IMR-90 (cell line): ENCODE results near the gene SAFB2.

Source experiments
- BHLHE40 ChIP-seq: fragments of 150-350 bp; IDR thresholded peaks from 2 replicates; pipeline ENCODE4 v1.6.1; 2016; ENCODE audit warnings: mild to moderate bottlenecking, low read depth, low read length
- CEBPB ChIP-seq: IDR thresholded peaks from 2 replicates; pipeline ENCODE4 v1.6.1; 2012; ENCODE audit warnings: low read depth, low read length, improper control_type of control experiment
- CHD1 ChIP-seq: IDR thresholded peaks from 2 replicates; pipeline ENCODE4 v1.6.1; 2012; ENCODE audit warnings: low read depth, low read length, improper control_type of control experiment
- CTCF ChIP-seq: conservative IDR thresholded peaks from 2 replicates; pipeline ENCODE4 v1.5.1; 2012; ENCODE audit warnings: mild to moderate bottlenecking, low read depth, low read length, improper control_type of control experiment
- FOS ChIP-seq: fragments of 150-350 bp; IDR thresholded peaks from 2 replicates; pipeline ENCODE4 v1.6.1; 2016; ENCODE audit warnings: low read depth, low read length
- MAFK ChIP-seq: IDR thresholded peaks from 2 replicates; pipeline ENCODE4 v1.6.1; 2012; ENCODE audit warnings: low read depth, low read length, improper control_type of control experiment
- MXI1 ChIP-seq: IDR thresholded peaks from 2 replicates; pipeline ENCODE4 v1.6.1; 2012; ENCODE audit warnings: low read depth, mild to moderate bottlenecking, low read length, moderate library complexity, borderline replicate concordance
- POLR2A ChIP-seq: IDR thresholded peaks from 2 replicates; pipeline ENCODE4 v1.6.1; 2012; ENCODE audit warnings: mild to moderate bottlenecking, low read depth, low read length
- RAD21 ChIP-seq: IDR thresholded peaks from 2 replicates; pipeline ENCODE4 v1.6.1; 2012; ENCODE audit warnings: low read length, improper control_type of control experiment
- RCOR1 ChIP-seq: IDR thresholded peaks from 2 replicates; pipeline ENCODE4 v1.6.1; 2012; ENCODE audit warnings: mild to moderate bottlenecking, low read length, improper control_type of control experiment; ENCODE audit not compliant: insufficient replicate concordance
- USF2 ChIP-seq: fragments of 150-350 bp; IDR thresholded peaks from 2 replicates; pipeline ENCODE4 v1.6.1; 2017; ENCODE audit warnings: mild to moderate bottlenecking, antibody characterized with exemption, low read length, low read depth
- TF ChIP-seq, protein P1 (sequence below): fragments of 150-350 bp; IDR thresholded peaks from 2 replicates; pipeline ENCODE4 v1.6.1; 2016; ENCODE audit warnings: low read depth, mild to moderate bottlenecking, low read length, moderate library complexity, borderline replicate concordance

GRCh38 chr19:5541456-5541855, 81.1 kb downstream of the SAFB2 start:
- no peak for TF ChIP-seq CHD1
- TF ChIP-seq CTCF = no peak
- TF ChIP-seq CEBPB = no peak
- TF ChIP-seq, protein P1, sequence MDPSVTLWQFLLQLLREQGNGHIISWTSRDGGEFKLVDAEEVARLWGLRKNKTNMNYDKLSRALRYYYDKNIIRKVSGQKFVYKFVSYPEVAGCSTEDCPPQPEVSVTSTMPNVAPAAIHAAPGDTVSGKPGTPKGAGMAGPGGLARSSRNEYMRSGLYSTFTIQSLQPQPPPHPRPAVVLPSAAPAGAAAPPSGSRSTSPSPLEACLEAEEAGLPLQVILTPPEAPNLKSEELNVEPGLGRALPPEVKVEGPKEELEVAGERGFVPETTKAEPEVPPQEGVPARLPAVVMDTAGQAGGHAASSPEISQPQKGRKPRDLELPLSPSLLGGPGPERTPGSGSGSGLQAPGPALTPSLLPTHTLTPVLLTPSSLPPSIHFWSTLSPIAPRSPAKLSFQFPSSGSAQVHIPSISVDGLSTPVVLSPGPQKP = no peak
- no peak for TF ChIP-seq MXI1
- no peak for TF ChIP-seq BHLHE40
- no peak for TF ChIP-seq FOS
- no peak for TF ChIP-seq USF2
- TF ChIP-seq POLR2A = no peak
- no peak for TF ChIP-seq RCOR1
- TF ChIP-seq RAD21 = no peak
- TF ChIP-seq MAFK = no peak
